GM12892 (cell line): ENCODE results near the gene PTPN20.

Experiments
- POLR2A ChIP-seq: IDR thresholded peaks from 2 replicates; pipeline ENCODE4 v1.6.1; 2011; ENCODE audit warnings: low read depth, low read length, control low read depth
- POLR2AphosphoS5 ChIP-seq: IDR thresholded peaks from 2 replicates; pipeline ENCODE4 v1.6.1; 2011; ENCODE audit warnings: low read depth, low read length, control low read depth

- TF ChIP-seq POLR2A: no peak
- TF ChIP-seq POLR2AphosphoS5: no peak
These were observed 115.3 kb downstream of the PTPN20 start for GRCh38 chr10:47026301-47027107.
